GM19324 (cell line): Measurements from ENCODE around the gene CTIF.

Experiments
- ATAC-seq: cut with Tn5 transposase; IDR thresholded peaks from one replicate; pipeline ENCODE4 v1.9.1; 2021; ENCODE audit warnings: mild to moderate bottlenecking, moderate library complexity; ENCODE audit not compliant: unreplicated experiment, low FRiP score

Gene CTIF

DNA sequence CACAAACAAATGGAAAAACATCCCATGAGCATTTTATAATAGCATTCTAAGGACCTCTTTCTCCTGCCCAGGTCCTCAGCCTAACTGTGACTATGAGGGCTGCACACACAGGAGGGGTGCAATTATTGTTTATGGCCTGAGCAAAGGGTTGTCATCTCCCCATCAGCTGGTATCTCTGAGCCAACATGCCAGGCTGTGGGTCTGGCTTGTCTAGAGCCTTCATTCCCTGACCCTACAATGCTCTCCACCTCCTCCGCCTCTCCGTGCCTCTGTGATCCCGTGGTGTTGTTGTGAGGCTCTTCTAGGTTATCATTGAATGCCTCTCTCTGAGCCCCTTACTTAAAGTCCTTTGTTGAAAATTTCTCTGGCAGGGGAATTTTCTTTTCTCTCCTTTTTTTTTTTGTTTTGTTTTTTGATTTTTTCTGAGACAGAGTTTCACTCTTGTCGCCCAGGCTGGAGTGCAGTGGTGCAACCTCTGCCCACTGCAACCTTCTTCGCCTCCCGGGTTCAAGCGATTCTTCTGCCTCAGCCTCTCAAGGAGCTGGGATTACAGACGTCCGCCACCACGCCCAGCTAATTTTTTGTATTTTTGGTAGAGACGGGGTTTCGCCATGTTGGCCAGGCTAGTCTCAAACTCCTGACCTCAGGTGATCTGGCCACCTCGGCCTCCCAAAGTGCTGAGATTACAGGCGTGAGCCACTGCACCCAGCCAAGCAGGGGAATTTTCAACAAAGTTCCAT lies 285.6 kb downstream of the CTIF start:
- no peak for ATAC-seq

DNA sequence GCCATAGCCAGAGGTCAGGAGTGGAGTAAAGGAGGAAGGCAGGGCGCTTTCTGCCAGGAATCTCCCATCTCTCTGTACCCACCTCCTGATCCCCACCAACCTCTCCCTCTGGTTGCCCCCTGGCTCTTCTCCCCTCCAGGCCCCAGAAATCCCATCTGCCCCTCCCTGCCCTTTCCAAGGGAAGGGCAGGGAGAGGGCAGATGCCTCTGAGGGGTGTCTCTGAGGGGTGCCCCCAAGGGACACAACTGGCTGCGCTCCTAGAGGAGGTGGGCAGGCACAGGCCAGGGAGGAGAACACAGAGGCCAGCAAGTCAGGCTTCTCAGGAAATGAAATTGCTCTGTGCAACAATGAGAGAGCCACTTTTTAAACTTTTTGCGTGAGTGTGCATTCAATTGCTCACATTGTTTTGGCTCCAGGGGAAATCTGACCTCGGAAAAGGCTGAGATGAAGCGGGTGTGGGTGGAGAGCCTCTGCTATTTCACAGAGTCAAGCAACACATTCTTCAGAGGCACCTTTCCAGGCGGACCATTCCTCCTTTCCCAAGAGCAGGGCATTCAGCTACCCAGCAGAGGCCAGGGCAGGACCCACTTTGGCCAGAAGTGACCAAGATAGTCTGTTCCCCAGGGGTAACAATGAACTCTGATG lies 286.4 kb downstream of the CTIF start:
- no peak for ATAC-seq

DNA sequence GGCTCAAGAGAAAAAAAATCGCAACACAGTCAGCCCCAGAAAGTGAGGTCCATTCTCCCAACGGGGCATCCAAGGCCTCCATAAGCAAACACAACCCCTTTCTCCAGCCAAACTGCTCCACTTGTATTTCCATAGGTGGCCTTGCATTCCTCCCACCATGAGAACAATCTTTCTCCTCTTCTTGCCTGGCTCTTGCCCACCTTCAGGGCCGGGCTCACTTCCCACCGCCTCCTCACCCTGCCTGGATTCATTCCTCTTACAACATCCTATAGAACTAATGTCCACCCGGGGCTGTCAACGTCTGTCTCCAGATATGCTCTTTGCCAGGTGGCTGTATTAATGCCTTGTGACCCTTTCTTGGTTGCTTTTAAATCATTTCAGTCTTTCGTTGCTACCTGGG lies 287.4 kb downstream of the CTIF start:
- ATAC-seq, result no peak

GRCh38 chr18:48826806-48827205 lies 288.0 kb downstream of the CTIF start:
- ATAC-seq, result no peak

- no peak for ATAC-seq
Observed at GRCh38 chr18:48827291-48828193, 288.7 kb downstream of the CTIF start.

DNA sequence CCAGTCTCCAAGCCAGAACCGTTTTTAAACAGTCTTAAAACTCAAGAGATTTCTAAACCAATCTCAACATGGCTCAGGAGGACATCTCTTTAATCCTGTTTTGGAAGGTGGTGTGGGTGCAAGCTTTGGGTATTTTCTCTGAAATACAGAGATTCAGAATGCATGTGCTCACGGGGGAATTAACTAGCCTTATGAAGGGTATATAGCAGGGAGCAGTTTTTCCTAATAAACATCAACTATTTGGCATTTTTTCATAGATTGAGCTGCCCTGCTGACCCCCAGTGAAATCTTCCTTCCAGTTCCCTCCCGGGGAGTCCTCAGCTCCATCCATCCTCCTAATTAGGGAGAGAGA lies 289.3 kb downstream of the CTIF start:
- no peak for ATAC-seq

DNA sequence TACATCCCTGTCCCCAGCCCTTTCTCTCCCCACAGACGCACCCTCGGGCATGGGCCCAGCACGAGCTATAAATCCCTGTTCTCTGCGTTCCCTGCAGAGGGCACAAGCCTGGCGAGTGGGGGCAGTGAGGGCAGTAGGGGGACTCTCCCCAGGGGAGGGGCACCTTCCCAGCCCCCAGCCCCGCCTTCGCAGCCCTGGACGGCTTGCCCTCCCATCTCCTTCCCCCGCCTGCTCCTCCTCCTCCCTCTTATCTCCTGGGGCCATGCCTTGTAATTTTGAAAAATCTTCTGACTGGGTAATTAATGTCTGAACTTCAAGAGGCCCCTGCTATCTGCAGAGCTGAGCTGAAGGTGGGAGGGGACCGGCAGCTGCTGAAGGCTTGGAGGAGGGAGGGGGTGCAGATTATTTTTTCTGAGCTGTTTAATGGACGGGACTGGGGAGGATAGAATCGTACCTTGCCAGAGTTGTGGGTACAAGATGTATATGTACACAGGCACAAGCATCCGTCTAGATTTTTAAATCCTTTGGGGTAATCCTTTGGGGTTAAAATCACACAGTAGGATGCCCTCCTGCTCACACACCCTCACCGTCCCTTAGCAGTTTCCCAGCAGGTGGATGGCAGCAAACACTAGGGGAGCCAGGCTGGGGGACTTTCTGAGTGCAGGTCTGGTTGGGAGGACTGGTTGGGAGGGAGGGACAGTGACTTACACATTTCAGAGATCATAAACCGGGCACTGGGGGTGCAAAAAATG lies 290.0 kb downstream of the CTIF start:
- no peak for ATAC-seq

DNA sequence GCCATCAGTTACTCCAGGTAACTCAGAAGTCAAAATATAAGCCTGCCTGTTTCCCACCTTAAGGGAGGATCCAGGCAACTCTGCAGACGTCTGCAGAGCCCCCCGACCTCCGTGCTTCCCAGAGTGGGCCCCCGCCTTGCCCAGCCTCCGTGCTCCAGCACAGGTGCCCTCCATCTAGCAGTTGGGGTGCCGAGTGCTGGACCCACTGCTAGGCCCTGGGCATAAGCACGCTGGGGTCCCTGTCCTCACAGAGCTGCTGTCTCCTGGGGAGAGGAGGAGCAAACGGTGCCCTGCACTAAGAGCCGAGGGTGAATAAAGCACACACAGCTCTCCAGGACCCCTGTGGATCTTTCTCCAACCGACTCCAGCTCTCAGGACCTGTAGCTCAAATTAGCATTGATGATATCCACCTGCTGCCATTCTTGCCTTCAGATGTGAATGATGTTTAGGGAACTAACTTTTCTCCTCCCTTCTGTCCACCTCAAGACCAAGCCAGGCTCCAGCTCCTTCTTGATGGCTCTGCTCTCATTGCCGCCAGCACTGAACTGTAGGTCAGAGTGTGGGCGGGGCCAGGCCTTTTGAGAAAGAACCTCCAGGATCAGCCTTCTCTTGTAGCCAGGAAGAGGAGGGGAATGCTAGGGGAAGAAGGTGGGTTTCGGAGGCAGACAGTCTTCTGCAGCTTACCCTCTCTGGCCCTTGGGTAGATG lies 290.8 kb downstream of the CTIF start:
- no peak for ATAC-seq

DNA sequence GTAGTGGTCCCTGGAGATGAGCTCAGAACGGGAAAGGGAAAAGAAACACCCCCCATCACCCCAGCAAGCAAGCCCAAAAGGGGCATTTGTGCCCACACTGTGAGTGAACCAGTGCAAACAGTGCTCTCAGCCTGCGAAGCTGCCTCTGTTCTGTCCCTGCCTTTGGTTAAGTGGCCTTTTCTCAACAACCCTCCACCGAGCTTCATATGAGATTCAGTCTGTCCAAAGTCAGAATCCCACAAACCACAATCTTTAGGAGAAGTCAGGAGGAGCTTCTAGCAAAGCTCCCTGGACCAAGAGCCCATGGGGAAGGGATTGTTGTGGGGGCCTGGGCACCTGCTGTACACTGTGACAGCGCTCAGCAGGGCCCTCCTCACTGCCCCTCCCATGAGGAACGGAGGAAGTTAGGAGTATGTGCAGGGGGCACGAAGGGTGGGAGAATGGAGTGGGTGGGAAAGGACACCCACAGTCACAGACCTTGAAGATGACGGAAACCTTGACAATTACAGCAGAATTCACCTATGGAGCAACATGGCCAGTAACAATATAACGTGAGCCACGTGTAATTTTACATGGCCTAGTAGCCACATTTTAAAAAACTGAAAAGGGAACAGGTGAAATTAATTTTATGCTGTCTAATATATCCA lies 292.4 kb downstream of the CTIF start:
- ATAC-seq, result no peak

DNA sequence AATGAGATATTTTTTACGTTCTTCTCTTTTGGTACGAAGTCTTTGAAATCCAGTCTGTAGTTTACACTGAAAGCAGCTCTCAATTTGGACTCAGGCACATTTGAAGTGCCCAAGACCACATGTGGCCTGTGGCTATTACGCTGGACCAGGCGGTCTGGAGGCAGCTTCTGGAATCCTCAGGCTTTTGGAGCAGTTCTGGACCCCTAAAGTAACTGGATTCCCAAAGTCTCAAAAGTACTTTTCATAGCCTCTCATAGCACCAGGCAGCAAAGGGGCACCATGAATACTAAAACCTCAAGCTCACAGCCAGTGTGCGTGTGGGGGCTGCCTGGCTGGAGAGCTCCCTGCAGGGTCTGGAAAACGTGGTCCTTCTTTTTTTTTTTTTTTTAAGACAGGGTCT lies 293.0 kb downstream of the CTIF start:
- ATAC-seq, result no peak

- ATAC-seq, result no peak
Observed at GRCh38 chr18:48832938-48833700, 294.3 kb downstream of the CTIF start.

DNA sequence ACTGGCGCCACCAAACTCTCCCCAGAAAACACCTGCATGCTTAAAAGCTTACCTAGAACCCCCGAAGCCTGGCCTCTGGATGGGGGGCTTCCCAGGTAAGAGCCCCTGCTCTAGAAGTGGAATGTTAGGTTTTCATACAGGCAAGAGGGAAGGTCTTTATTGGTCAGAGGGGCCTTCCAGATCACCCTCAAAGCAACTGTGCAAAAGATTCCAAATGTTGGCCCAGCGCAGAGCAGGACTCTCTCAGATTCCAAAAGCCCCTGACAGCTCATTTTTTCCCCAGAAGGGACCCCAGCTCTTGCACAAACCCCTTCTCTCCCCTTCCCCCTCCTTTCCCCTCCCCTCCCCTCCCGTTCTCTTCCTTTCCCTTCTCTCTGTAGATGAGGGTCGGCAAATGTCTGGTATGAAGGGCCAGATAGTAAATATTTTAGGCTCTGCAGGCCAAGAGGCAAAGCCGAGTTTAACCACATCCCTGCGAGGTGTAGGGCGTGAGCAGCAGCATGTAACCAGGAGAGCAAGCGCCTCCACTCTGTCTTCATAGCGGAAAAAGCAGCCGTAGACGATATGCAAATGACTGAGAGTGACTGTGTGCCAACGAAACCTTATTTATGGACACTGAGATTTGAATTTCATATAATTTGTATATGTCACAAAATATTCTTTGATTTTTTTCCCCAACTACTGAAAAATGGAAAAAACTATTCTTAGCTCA lies 295.0 kb downstream of the CTIF start:
- peak; percentile 76 for ATAC-seq

DNA sequence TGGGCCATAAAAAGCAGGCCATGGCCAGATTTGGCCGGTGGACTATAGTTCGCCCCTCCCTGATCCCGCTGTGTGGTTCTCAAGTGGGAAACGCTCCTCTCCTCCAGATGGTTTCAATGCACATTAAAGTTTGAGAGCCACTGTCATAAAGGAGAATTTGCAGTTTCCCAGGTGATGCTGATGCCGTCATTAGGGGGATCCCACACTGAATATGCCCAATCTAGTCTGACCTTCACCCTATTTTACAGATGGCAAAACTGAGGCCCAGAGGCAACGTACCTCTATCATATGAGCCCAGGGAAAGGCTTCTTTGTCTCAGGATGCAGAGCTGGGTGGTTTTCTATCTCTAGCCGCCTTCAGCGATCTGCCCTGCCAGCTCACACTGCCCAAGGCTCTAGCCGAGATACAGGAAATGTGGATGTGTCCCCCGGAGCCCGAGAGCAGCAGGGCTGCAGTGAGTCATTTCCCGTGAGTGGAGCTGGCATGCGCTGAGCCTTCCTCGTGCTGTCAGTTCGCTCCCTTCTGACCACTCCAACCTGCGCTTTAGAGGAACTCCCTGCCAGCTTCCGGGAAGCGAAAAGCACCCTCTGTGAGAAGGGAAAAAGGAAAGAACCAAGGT lies 295.7 kb downstream of the CTIF start:
- ATAC-seq, result peak; percentile 42

- no peak for ATAC-seq
Observed at GRCh38 chr18:48835119-48835518, 296.3 kb downstream of the CTIF start.

DNA sequence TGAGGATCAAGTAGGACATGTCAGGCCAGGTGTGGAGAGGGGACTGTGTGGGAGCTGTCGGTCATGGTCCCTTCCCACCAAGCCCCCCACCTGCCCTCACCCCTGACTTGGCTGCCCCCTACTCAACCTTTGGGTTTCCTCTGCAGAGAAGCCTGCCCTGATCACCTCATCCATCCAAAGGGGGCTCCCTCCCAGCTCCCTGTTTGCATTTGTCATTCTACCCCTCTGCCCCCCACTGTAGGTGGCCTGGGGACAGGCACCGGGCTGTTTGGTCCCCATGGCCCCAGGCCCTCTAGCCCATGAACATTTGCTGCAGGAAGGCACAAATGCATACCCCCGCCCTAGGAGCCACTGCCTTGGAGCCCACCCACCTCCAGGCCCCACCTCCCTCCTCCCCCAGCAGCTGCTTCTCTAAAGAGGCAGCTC lies 296.9 kb downstream of the CTIF start:
- ATAC-seq, result no peak

- no peak for ATAC-seq
Observed at GRCh38 chr18:48836231-48836805, 297.5 kb downstream of the CTIF start.

DNA sequence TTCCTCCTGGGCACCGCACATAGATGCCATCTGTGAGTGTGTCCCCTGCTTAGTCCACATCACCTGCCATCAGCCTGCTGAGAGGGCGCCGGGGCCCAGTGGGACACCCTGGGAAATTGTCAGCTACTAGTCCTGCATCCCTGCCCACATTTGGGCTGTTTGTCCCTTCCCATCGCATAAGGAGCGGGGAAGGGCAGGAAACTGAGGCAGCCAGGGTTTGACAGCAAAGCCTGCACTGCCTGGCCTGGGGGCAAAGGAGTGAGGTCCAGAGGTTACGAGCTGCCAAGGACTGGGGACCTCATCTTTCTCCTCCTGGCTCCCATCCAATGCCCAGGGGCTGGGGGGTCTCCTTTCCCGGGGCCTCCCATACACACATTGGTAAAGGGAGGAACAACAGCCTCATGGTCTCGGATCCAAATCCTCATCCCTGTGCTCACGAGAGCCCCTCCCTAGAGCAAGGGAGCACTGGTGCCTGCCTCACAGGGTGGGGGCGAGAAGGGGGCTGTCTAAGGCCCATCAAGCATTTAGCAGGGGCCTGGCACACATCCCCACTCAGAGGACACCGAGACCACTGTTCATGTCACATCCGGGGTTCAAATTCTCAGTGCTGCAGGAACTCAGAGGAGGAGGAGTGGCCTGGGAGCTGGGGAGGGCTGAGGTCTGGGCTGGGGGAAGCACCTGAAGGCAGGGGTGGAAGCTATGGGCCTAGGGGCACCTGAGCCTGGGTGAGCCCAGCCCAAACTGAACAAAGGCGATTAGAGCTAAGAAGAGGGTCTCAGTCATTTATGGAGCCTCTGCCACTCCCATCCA lies 298.2 kb downstream of the CTIF start:
- no peak for ATAC-seq
